GM10847 (cell line): ENCODE measurements around the gene TBC1D14.

Experiments used
- POLR2A ChIP-seq: IDR thresholded peaks from 2 replicates; pipeline ENCODE4 v1.6.1; 2011; ENCODE audit not compliant: insufficient read length; ENCODE audit errors: extremely low read depth

Gene TBC1D14

GRCh38 chr4:6900181-6900812 is 9.3 kb upstream of the TBC1D14 start:
- no peak for TF ChIP-seq POLR2A

GRCh38 chr4:6900956-6901355 is 8.7 kb upstream of the TBC1D14 start:
- TF ChIP-seq POLR2A, result no peak

GRCh38 chr4:6901669-6902317 is 7.8 kb upstream of the TBC1D14 start:
- TF ChIP-seq POLR2A, result no peak

- no peak for TF ChIP-seq POLR2A
Measured at GRCh38 chr4:6902318-6903042, 7.1 kb upstream of the TBC1D14 start.

GRCh38 chr4:6905516-6906445 is 3.8 kb upstream of the TBC1D14 start:
- TF ChIP-seq POLR2A, result no peak

GRCh38 chr4:6907658-6908191 is 1.9 kb upstream of the TBC1D14 start:
- no peak for TF ChIP-seq POLR2A

- TF ChIP-seq POLR2A, result no peak
Measured at GRCh38 chr4:6908432-6909112, 1.1 kb upstream of the TBC1D14 start.

- TF ChIP-seq POLR2A, result no peak
Measured at GRCh38 chr4:6909970-6910339, 329 bp downstream of the TBC1D14 start.

- TF ChIP-seq POLR2A, result no peak
Measured at GRCh38 chr4:6910340-6910959, 824 bp downstream of the TBC1D14 start.

GRCh38 chr4:6910960-6911874 is 1.6 kb downstream of the TBC1D14 start:
- no peak for TF ChIP-seq POLR2A

- TF ChIP-seq POLR2A, result no peak
Measured at GRCh38 chr4:6912441-6912840, 2.8 kb downstream of the TBC1D14 start.

GRCh38 chr4:6913350-6913905 is 3.8 kb downstream of the TBC1D14 start:
- no peak for TF ChIP-seq POLR2A

- TF ChIP-seq POLR2A, result no peak
Measured at GRCh38 chr4:6914448-6914847, 4.8 kb downstream of the TBC1D14 start.
